CD4-positive, alpha-beta T cell treated with Interleukin-6 at 100 ng/mL for 8 hours (primary cell): ENCODE results near the gene MAPK8.
"Not testable (repeated sequence)": the region's sequence is repeated elsewhere in the genome, so short reads cannot be mapped to it uniquely, and the experiment has no call there.

ENCODE experiments used
- DNase-seq: peaks from one replicate; pipeline ENCODE4 v3.0.0-alpha.2; 2020; ENCODE audit warnings: mixed read lengths, low spot score

The MAPK8 gene

GRCh38 chr10:48418189-48418788 is 111.8 kb downstream of the MAPK8 start:
- DNase-seq, result no peak

DNA sequence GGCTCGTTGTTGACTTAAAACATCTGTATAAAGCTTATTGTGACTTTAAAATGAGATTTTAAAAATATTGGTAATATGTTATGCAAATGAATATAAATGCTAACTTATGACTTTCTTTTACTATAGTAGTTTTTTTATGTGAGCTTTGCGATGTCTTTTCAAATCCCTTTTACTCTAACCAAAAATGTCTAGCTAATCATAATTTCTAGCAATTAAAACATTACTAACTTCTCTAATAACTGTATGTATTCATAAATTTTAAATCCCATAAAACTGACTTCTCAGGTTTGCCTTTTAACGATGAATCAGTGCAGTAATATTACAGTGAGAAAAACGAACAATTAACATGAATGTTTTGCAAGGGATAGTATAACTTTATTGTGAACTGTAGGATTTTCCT is 113.2 kb downstream of the MAPK8 start:
- DNase-seq, result no peak

GRCh38 chr10:48421862-48422261 is 115.4 kb downstream of the MAPK8 start:
- DNase-seq, result not testable (repeated sequence)

- DNase-seq, result no peak
Measured at GRCh38 chr10:48423884-48424283, 117.4 kb downstream of the MAPK8 start.

DNA sequence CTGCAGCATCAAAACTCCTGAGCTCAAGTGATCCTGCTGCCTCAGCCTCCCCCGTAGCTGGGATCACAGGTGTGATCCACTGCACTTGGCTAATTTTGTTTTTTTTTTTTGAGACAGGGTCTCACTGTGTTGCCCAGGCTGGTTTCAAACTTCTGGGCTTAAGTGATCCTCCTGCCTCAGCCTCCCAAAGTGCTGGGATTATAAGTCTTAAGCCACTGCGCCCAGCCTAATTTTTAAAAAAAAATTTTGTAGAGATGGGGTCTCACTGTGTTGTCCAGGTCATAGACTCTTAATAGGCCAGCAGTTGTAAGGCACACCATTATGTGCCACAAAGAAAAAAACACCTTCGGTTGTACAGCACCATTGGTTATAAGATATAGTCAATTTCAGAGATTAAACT is 122.4 kb downstream of the MAPK8 start:
- no peak for DNase-seq

- DNase-seq, result no peak
Measured at GRCh38 chr10:48429309-48429708, 122.8 kb downstream of the MAPK8 start.

DNA sequence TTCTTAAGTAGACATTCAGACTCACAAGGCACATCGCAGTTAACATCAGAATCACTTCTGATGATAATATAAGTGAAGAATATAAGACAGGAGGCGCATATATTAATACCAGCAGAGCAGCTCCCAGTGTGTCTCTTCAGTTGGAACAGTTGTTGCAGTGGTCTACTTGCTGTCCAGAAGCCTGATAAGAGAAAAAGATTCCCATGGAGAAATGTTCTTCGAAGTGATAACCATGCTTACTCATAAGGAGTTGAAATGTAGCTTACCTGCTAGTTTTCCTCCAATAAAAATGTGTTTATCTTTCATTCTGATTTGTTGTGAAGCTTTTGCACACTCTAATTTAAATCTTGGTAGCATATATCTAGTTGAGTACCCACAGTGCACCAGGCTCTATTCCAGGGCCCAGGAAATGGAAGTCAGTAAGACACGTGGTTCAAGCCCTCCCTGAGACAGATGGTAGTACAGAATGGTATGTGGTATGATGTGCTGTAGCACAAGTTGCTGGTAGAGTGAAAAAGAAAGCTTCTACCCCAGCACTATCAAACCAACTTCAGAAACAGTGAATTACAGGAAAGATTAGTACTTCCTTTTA is 124.0 kb downstream of the MAPK8 start:
- no peak for DNase-seq

DNA sequence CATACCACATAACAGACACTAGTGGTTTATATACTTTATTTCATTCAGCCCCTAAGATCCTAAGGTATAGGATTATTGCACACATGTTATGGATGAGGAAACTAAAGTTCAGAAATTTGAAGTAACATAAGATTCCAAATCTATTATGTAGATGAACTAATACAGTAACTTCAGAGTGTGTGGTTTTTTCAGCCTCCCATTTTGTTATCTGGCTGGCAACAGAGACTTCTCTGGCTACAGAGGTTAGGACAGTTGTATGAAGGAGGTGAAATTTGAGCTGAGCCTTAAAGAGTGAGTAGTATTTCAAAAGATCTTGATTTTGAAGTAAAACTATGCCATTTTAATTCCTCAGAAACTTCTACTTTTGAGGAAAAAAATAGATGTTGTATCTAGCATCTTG is 125.4 kb downstream of the MAPK8 start:
- DNase-seq, result no peak

GRCh38 chr10:48437546-48437945 is 131.1 kb downstream of the MAPK8 start:
- DNase-seq, result no peak

GRCh38 chr10:48439031-48439430 is 132.6 kb downstream of the MAPK8 start:
- DNase-seq, result no peak

GRCh38 chr10:48439581-48440041 is 133.1 kb downstream of the MAPK8 start:
- no peak for DNase-seq

GRCh38 chr10:48440771-48441170 is 134.3 kb downstream of the MAPK8 start:
- no peak for DNase-seq

DNA sequence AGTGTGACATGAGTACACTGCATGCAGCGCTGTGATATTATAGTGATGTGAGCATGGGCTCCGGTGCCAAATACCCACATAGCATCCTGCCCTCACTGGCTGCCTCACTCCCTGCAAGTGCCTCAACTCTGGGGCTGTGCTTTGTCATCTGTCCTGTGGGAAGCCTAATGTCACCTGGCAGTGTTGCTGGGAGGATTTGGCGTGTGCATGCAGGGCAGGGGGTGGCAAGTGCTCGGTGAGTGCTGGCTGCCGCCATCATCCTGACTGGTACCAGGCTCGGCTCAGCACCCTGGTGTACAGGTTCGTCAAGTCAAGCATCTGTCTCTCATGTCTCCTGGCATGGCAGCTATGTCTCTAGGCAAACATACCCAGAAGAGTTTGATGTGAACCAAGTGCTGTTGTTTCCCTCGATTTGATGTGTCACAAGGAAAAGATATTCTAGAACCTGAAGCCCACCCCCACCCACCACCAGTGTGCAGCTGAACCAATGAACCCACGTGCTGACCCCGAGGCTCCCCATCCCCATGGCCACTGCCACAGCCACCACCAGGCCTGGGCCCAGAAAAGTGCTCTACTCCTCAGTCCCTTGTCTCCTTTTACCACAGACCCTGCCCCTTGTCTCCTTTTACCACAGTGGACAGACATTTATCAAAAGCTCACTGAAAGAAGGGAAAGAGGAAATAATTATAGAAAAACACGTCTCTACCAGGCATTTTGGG is 135.8 kb downstream of the MAPK8 start:
- DNase-seq, result no peak

GRCh38 chr10:48442809-48443177 is 136.3 kb downstream of the MAPK8 start:
- no peak for DNase-seq

DNA sequence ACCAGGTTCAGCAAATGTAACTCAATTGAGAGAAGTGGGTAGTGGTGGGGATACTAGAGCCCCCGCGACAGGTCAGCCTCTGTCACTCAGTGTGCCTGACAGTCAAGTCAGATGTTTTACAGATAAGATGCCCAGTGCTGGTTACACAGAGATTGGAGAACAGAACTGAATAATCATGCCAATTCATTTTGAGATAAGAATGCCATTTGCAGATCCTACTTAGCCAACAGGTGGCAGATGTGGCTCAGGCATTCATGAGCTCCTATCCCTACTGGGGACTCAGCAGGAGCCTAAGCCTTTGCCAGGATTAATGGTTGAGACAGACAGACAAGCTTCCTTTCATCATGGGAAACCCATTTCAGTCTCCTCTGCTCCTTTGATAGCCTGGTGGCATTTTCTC is 137.8 kb downstream of the MAPK8 start:
- DNase-seq, result no peak

- DNase-seq, result no peak
Measured at GRCh38 chr10:48444861-48445841, 138.7 kb downstream of the MAPK8 start.

DNA sequence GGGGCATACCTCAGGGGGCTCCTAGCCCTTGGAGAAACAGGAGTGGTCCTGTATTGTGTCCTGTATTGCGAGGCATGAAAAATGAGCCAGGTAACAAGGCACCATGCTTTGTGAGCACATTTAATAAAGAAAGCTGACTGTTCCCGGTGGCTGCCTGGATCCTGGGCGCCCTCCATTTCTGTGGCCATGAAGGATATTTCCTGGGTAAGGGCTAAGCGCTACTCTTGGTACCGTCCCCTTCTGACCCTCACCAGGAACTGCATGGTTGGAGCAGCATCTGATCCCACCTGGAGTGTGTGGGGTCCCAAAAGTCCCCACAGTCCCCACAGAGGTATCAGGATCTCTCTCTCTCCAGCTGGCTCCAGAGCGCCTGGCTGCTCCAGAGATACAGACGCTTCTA is 139.5 kb downstream of the MAPK8 start:
- no peak for DNase-seq

GRCh38 chr10:48446785-48447184 is 140.3 kb downstream of the MAPK8 start:
- no peak for DNase-seq

DNA sequence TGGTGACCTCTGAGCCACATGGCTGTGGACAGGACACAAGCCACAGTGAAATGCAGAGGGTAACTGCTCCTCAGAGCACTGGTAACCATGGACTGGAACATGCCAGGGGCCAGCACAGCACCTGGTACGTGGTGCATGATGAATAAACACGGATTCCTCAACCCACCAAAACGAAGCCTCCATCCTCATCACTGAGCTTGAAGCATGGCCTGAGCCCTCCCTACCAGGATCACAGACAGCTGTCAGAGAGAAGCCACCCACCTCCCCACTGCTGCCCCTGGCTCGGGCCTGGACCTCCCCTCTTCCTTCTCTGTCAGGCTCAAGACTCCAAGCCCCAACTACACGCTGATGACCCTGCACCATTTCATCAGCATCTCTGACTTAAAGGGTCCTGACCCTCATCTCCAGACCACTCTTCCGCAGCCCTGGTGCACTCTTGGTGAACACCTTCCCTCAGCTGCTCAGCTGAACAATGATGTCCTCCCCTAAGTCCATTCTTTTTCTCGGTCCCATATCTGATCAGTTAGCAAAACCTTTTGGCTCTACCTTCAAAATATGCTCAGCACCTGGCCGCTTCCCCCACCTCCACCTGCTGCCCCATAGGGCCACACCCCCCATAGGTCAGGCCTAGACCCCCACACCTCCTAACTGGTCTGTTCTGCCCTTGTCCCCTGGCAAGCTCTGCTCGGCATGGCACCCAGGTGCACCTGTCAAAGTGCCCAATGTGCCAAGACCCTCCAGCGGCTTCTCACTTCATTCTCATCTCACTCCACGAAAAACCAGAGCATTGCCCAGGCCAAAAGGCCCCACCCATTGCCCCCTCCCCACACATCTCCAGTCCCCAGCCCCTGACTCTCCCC is 141.1 kb downstream of the MAPK8 start:
- DNase-seq, result no peak

GRCh38 chr10:48448796-48449195 is 142.3 kb downstream of the MAPK8 start:
- no peak for DNase-seq

- DNase-seq, result no peak
Measured at GRCh38 chr10:48449501-48450232, 143.2 kb downstream of the MAPK8 start.
